Myocyte (in vitro differentiated cells): ENCODE results near the gene NCAM1. TPM values are rescaled to one million over a fixed set of nuclear protein-coding genes. Genes with fewer than 3 reads are reported as not detected.

Source experiments
- DNase-seq: peaks from one replicate; pipeline ENCODE4 v3.0.0-alpha.2; 2012; ENCODE audit warnings: low read depth
- total RNA-seq: library from RNA; depleted of rRNA; stranded (reverse); fragments of >200 nt; gene quantifications from 2 replicates; pipeline ENCODE4 v1.2.3, GENCODE V29; 2014

Gene NCAM1
- total RNA-seq, 1 donor from 2014 or later: 591 TPM

- DNase-seq: peak; percentile 96
Measured at GRCh38 chr11:113272281-113272680, 311.1 kb downstream of the NCAM1 start.

DNA sequence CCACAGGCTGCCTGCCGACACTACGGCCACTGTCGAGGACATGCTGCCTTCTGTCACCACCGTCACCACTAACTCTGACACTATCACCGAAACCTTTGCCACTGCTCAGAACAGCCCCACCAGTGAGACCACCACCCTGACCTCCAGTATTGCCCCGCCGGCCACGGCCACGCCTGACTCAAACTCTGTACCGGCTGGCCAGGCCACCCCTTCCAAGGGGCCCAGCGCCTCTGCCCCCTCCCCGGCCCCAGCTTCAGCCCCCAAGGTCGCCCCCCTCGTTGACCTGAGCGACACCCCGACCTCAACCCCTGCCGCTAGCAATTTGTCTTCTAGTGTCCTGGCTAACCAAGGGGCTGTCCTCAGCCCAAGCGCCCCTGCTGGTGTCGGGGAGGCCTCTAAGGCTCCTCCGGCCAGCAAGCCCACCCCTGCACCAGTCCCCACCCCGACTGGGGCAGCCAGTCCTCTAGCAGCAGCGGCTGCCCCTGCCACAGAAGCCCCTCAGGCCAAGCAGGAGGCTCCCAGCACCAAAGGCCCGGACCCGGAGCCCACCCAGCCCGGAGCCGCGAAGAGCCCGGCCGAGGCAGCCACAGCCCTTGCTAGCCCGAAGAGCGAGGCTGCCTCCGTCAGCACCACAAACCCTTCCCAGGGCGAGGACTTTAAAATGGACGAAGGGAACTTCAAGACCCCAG lies 311.9 kb downstream of the NCAM1 start:
- no peak for DNase-seq

GRCh38 chr11:113273720-113274119 lies 312.5 kb downstream of the NCAM1 start:
- DNase-seq: no peak

DNA sequence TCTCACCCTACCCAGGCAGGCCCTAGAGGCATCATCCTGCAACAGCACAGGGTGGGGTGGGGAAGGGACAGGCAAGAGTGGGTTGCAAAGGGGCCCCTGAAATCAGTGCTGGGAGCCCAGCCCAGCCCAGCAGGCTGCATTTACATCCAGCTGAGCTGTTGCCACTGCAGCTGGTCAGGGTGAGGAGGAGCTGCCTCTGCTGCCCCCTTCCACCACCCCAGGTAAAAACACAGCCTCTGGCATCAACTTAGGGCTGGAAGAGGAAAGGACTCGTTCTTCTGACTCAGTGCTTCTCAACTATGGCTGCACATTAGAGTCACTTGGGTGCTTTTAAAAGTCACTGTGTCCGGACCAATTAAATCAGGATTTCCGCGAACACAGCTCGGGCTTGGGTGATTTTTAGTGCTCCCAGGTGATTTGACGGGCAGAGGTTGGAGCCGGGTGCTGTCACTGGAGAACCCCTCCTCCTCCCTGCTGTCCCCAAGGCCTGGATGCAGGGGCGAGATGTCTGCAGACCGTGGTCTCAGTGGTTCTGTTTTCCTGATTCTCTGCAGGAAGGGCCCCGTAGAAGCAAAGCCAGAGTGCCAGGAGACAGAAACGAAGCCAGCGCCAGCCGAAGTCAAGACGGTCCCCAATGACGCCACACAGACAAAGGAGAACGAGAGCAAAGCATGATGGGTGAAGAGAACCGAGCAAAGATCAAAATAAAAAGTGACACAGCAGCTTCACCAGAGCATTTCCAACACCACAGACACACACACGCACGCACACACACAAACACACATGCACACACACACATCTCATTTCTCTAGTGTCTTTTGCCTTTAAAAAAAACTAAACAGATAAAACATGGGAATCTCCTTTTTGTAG lies 313.7 kb downstream of the NCAM1 start:
- DNase-seq: no peak

DNA sequence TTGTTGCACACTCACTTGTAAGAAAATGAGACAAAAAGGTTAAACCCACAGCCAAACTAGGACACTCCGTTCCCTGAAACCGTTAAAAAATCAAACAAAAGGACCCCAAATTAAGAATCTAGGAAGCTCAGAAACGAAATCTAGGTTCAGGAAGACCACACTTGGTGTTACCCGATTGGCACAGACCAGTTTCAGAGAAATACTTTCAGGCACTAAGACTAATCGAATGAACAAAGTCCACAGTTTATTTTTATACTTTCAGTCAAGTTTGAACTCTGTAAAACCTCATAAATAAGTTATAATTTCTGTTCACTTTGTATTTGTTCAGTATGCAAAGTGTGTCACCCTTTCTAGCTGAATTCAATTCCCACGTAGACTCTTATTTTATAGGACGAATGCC lies 314.4 kb downstream of the NCAM1 start:
- DNase-seq: no peak

- no peak for DNase-seq
Measured at GRCh38 chr11:113276466-113276865, 315.2 kb downstream of the NCAM1 start.

DNA sequence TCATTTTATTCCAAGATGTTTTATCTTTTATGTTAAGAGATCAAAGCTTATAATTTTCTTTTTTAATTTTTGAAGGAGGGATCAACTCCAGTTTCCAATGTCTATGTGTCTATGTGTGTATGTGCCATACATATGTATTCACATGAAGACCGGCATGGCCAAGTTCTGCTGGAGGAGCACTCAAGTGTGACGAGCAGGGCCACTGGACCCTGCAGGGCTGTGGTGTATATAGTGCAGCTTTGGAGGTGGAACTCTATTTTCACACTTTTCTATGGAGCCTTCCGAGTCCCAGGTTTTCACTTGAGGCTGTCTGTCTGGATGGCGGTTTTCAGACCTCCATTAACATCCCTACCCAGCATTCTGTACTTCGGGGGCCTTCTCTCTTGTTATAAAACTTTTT lies 316.7 kb downstream of the NCAM1 start:
- no peak for DNase-seq

DNA sequence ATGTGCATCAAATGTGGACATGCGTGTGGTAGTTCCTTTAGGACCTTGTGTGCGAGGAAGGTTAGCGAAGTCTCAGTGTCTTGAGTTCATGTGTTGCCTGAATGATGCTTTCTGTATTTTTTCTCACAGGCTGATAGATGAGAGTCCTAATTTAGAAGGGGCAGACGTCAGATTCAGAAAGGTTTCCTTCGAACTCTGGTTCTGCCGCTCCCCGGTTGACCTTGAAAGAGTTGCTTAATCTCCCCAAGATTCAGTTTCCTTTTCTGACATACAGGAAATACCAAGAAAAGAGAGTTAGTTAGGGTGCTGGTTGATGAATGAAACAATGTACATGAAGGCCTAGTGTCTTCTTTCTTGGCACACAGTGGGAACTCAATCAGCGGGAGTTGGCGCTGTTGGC lies 317.3 kb downstream of the NCAM1 start:
- no peak for DNase-seq

- DNase-seq: no peak
Measured at GRCh38 chr11:113278925-113279324, 317.7 kb downstream of the NCAM1 start.

- DNase-seq: no peak
Measured at GRCh38 chr11:113279591-113279990, 318.4 kb downstream of the NCAM1 start.

DNA sequence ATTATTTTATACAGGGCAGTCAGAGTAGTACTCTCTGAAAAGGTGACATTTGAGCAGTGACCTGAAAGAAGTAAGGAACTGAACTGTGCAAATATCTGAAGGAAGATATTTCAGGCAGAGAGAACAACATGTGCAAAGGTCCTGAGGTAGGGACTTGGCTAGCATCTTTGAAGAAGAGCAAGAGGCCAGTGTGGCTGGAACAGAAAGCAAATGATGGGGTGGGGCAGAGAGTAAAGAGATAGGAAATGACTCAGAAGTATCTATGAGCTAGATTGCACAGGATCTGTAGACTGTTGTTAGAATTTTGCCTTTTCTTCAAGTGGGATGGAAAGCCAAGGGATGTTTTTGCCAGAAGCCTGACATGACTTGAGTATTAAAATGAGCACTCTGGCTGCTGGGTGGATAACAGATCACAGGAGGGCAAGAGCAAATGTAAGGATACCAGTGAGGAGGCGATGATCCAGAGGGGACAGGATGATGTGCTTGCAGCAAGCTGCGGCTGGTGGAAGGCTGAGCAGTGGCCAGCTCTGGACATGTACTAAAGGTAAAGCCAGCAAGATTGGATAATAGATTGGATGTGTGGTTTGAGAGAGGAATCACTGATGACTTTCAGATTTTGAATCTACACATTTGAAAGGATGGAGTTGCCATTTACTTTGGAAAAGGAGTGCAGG lies 320.0 kb downstream of the NCAM1 start:
- DNase-seq: no peak

DNA sequence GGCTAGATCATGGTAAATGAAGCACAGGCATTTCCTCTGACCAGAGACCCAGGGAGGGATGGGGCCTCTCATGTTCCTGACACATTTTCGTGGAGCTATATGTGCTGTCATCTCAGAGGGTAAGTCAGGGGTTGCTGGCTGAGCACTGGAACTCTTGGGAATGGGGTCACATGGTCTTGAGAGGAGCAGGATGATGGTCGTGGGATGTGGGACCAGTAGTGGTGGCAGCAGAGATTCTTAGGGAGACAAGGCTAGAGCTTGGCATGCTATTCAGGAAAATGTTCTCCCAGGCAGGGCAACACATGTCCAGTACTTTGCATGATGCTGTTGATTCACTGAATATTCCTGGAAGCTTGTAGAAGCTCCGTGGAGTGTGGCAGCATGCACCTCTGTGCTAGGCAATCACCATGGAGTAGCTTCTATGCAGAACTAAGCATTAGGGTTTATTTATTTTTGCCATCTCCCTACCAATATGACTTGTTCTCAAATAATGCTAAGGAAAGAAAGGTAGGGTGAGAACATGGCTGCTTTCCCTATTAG lies 321.7 kb downstream of the NCAM1 start:
- DNase-seq: peak; percentile 62

DNA sequence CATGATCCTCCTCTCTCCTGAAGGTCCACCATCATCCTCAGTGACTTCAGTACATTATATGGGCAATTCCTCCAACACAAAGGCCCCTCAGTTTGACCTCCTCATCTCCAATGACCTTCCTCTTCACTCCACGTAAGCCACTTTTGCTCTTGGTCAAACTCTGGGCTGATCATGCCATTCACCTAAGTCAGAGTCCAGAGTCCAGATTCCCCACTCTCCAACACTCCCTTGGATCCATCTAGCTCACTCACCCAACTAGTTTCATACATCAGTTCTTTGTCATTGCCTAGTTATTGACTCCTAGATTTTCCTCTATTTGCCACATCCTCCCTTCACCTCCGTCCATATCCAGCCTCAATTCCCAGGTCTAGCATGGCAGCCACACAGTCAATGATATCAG lies 322.7 kb downstream of the NCAM1 start:
- DNase-seq: no peak

DNA sequence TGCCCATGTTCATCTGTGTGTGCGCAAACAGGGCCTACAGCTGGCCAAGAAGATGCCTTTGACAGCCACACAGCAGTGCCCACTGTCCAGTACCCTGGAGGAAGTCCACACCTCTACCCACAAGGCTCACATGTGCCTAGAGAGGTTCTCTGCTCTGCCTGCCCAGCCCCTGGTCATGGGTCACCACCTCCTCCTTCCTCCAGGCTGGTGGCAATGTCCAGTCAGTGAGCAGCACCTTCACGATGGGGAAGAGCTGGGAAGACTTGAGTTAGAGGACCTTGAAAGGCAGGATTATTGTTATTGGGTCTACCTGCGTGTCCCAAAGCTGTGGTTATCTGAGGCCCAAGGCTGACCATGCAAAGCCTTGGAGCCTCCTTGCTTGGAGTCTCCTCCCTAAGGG lies 324.8 kb downstream of the NCAM1 start:
- no peak for DNase-seq

DNA sequence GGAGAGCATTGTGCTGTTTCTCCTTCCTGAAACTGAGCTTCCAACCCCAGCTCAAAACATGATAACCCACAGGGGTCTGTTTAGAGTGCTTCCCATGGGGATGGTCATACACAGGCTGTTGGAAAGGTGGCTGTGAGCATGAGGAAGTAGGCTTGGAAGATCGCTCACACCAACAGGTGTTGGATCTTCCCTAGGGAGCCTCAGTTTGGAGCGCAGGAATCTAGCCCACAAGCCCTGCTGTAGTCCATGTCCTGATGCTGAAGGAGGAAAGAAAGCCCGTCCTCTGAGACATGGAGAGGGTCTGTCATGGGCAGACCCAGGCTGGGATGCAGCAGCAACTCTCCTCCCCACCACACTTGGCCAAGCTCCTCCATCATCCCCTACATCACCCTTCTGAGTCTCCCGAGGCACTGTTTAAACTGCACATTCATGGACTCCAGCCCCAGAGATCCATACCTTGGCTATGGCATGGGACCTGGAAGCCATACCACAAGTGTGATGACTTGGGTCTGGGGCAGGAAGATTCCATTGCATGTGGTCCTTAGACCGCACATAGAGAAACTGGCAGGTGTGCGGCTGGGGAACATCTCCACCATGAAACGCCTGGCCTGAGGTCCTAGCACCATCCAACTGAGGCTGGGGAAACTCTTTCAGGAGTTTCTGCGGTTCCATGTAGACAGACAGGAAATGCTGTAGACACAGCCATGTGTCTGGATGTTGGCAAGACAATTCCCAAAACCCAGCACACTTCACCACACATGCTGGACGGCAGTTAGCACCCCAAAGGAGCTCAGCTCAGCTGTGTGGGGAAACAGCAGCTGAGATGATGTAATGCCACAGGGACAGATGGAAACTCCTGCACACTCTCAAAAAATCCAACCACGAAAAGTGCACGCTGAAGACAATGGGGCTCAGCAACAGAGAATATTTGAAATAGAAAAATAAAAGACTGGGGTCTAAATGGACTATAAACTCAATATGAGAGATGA lies 325.6 kb downstream of the NCAM1 start:
- peak; percentile 98 for DNase-seq

GRCh38 chr11:113287801-113288200 lies 326.6 kb downstream of the NCAM1 start:
- no peak for DNase-seq

DNA sequence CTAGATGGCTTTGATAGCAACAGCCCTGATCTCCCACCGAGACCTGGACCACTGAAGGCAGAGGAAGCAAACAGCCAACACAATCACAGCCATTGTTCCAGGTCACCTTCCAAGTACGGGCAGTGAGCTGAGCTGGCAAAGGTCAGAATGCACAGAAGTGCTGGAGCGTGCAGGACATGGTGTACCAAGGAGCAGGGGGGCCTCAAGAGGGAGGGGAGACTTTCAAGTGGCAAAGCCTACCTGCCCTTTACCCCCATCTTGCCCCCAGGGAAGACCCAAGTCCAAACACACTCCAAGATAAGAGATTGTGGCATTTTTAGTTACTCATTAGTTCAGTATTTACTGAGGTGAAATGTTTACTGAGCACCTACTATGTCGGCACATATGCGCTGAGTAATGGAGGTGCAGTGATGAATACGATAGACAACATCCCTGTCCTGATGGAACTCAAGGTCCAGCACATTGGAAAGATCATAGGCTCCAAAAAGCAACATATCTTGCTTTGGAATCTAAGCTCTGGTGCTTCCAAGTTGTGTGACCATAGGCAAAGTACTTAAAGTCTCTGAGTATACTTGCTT lies 327.2 kb downstream of the NCAM1 start:
- DNase-seq: no peak

- DNase-seq: peak; percentile 77
Measured at GRCh38 chr11:113289431-113290187, 328.4 kb downstream of the NCAM1 start.

DNA sequence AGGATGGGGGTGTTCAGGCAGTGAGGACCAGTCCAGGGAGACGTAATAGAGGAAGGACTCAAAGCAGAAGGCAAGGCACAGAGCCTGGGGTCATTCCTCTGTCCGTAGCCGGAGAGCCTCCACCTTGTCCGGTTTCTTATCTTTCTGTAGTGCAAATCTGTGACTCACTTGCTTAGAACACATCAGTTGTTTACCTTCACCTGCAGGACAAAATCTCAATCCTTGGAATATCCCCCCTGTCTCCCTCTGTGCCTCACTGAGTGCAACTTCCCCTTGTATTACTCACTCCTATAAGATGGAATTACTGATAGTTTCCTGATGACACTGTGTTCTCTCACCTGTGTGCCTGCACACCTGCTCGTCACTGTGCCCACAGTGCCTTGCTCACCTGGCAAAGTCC lies 332.7 kb downstream of the NCAM1 start:
- DNase-seq: no peak

- DNase-seq: no peak
Measured at GRCh38 chr11:113295993-113296392, 334.8 kb downstream of the NCAM1 start.
